Measurements from ENCODE around the gene NAT10. TPM values are rescaled to one million over a fixed set of nuclear protein-coding genes. Genes with fewer than 3 reads are reported as not detected.
A peak's percentile ranks its signal among the peaks of the same experiment; 100 is the strongest.

The NAT10 gene
- total RNA-seq, 6 donors from 2014 or later: 19.3 to 69.1 (median 32.5) TPM

DNA sequence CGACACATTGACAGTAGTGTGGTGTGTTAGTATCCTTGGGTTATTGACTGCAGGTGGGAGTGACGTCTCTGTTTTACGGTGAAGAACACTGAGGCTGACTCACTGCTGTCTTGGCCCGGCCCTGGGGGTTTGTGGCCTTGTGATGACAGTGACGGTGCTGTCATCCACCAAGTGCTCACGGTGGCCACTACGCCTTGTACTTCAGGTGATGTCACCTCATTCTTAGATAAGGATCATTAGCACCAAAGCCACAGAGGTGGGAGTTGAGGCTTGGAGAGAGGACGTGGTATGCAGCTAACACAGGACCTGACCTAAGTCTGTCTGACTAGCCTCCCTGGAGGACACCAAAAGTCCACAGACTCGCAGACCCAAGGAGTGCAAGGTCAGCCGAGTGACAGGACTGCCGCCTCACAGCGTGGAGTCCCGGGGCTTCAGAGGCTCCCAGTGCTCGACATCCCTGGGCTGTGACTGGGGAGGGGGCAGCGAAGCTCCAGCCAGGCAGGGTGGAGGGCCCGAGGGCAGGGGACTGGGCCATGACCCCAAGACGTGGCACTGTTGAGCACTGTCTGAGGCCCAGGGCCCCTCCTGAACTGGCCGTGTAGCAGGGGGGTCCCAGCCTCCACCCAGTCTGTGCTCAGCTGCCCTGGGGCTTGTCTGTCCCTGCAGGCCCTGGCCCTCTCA lies 56.5 kb downstream of the NAT10 start:
- H3K36me3 ChIP-seq: peaks cover 0 to 6% (median 0%) of the 10 kb centered on the region in 4 donors
- peak in 1 of 2 donors; percentile 63 for DNase-seq
- H3K9me3 ChIP-seq: no peaks in the 10 kb centered on the region
- WGBS, 2 donors: 93% methylated on average over 8 of the region's 18 CpGs; no CpG with 5 or more reads in 1 of the 2 donors
- no peak for ATAC-seq (ENCODE audit: low FRiP score in 2 of 2)
- H3K27ac ChIP-seq: no peak overlapping the region
- H3K27me3 ChIP-seq: no peaks in the 10 kb centered on the region
- no peak overlapping the region for H3K4me3 ChIP-seq
- no peaks in the 10 kb centered on the region for H3K4me1 ChIP-seq
- TF ChIP-seq POLR2AphosphoS5 (IDR thresholded peaks at IDR 0.05) (no peak), POLR2A (IDR thresholded peaks at IDR 0.05) (no peak), CTCF (IDR thresholded peaks at IDR 0.05) (no peak), EP300 (IDR thresholded peaks at IDR 0.05) (no peak)

GRCh38 chr11:34162493-34162820 lies 57.0 kb downstream of the NAT10 start:
- 87 to 92% methylated on average over 11 to 15 of the region's 17 CpGs for WGBS, 2 donors
- no peaks in the 10 kb centered on the region for H3K27me3 ChIP-seq
- no peaks in the 10 kb centered on the region for H3K4me1 ChIP-seq
- H3K4me3 ChIP-seq: no peak overlapping the region
- ATAC-seq (ENCODE audit: low FRiP score in 2 of 2): no peak
- no peak overlapping the region for H3K27ac ChIP-seq
- H3K9me3 ChIP-seq: no peaks in the 10 kb centered on the region
- TF ChIP-seq POLR2AphosphoS5 (IDR thresholded peaks at IDR 0.05) (no peak), POLR2A (IDR thresholded peaks at IDR 0.05) (no peak), CTCF (IDR thresholded peaks at IDR 0.05) (no peak), EP300 (IDR thresholded peaks at IDR 0.05) (no peak)
- peak in 1 of 2 donors; percentile 71 for DNase-seq
- H3K36me3 ChIP-seq: peaks cover 0 to 6% (median 0%) of the 10 kb centered on the region in 4 donors

- ATAC-seq (ENCODE audit: low FRiP score in 2 of 2) (no peak), DNase-seq (no peak)
- 93% methylated on average over 7 of the region's 7 CpGs; no CpG with 5 or more reads in 1 of the 2 donors for WGBS, 2 donors
- H3K4me1 ChIP-seq: no peaks in the 10 kb centered on the region
- H3K27me3 ChIP-seq: no peaks in the 10 kb centered on the region
- H3K27ac ChIP-seq: no peak overlapping the region
- H3K9me3 ChIP-seq: no peaks in the 10 kb centered on the region
- H3K4me3 ChIP-seq: no peak overlapping the region
- H3K36me3 ChIP-seq: peaks cover 0 to 6% (median 0%) of the 10 kb centered on the region in 4 donors
- TF ChIP-seq EP300 (IDR thresholded peaks at IDR 0.05): no peak
- no peak for TF ChIP-seq POLR2AphosphoS5 (IDR thresholded peaks at IDR 0.05)
- TF ChIP-seq CTCF (IDR thresholded peaks at IDR 0.05): no peak
- no peak for TF ChIP-seq POLR2A (IDR thresholded peaks at IDR 0.05)
Measured at GRCh38 chr11:34162856-34163255, 57.4 kb downstream of the NAT10 start.

DNA sequence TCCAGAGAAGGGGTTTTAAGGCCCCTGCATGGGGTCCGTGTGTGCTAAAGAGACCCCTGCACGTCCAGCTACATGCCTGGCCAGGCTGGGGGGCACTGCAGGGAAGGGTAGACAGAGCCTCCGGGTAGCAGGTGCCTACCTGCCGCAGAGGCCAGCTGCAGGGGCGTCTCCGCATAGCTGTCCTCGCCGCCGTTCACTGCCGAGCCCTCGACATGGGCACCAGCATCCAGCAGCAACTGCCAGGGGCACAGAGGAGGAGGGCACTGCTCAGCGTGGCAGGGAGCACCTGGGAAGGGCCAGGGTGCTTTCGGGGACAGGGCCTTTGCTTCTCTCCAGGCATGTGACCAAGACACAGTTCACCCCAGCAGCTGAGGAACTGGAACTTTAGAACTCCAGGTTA lies 59.7 kb downstream of the NAT10 start:
- WGBS, 2 donors: 92% methylated on average over 2 to 11 of the region's 13 CpGs
- DNase-seq (peak in 1 of 2 donors; percentile 71), ATAC-seq (ENCODE audit: low FRiP score in 2 of 2) (no peak)
- H3K27me3 ChIP-seq: no peaks in the 10 kb centered on the region
- H3K36me3 ChIP-seq: peaks cover 0 to 2% (median 0%) of the 10 kb centered on the region in 4 donors
- no peaks in the 10 kb centered on the region for H3K4me1 ChIP-seq
- TF ChIP-seq POLR2AphosphoS5 (IDR thresholded peaks at IDR 0.05): no peak
- no peak for TF ChIP-seq EP300 (IDR thresholded peaks at IDR 0.05)
- no peak for TF ChIP-seq POLR2A (IDR thresholded peaks at IDR 0.05)
- no peak for TF ChIP-seq CTCF (IDR thresholded peaks at IDR 0.05)
- H3K27ac ChIP-seq: no peak overlapping the region
- H3K9me3 ChIP-seq: no peaks in the 10 kb centered on the region
- no peak overlapping the region for H3K4me3 ChIP-seq
